ENCODE results near the gene PLEKHF1. TPM values are rescaled to one million over a fixed set of nuclear protein-coding genes. Genes with fewer than 3 reads are reported as not detected.

Gene PLEKHF1
- total and polyA plus RNA-seq, 2 experiments from 2014 or later, result 9.3 to 18.0 TPM

DNA sequence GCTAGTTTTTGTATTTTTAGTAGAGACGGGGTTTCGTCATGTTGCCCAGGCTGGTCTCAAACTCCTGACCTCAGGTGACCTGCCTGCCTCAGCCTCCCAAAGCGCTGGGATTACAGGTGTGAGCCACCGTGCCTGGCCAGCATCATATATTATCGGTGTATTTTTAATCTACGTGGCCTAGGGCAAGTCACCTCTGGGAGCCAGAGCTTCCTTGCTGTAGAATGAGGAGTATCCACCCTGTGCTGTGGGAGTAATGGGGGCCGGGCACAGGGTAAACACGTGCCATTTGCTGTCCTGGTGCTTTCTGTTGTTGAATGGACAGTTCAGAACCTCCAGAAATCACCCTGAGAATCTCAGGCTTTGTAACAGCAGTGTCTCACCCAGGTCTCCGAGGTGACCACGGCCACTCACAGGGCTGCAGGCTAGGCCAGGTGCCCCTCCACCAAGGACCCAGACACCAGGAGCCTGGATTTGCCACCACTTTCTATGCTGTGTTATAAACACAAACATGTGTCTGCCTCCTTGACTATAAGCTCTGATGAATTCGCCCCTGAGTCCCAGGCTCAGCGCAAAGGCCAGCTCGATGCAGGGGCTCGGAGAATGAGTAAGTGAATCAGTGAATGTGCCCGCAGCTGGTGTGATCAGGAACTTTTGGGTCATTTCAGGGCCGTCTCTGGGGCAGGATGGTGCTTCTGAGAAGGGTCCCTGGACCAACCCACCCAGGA lies 36.4 kb upstream of the PLEKHF1 start:
- H3K4me3 ChIP-seq, result no peak overlapping the region
- H3K9ac ChIP-seq, result no peak overlapping the region
- in situ Hi-C loops (cut with MboI), result no loop called here
- H3F3A ChIP-seq (ENCODE audit: insufficient read depth), result no peaks in the 10 kb centered on the region
- no peaks in the 10 kb centered on the region for H3K79me2 ChIP-seq (ENCODE audit: insufficient read depth)
- H3K4me2 ChIP-seq (ENCODE audit: unreplicated experiment), result no peak overlapping the region
- no peak for DNase-seq
- 80 to 83% methylated on average over 16 of the region's 16 CpGs for WGBS, 2 experiments (ENCODE audit: low coverage in 1 of 2, low lambda C conversion rate in 2 of 2, missing lambda C conversion rate in 2 of 2)
- H3K27ac ChIP-seq, result no peak overlapping the region
- no peaks in the 10 kb centered on the region for H3K9me3 ChIP-seq (ENCODE audit: low read depth)
- H3K27me3 ChIP-seq (replicated peaks; ENCODE audit: insufficient read depth), result no peaks in the 10 kb centered on the region
- H2AFZ ChIP-seq, result no peak overlapping the region
- H3K9me2 ChIP-seq (ENCODE audit: insufficient read depth), result no peaks in the 10 kb centered on the region
- no peaks in the 10 kb centered on the region for H4K20me1 ChIP-seq (ENCODE audit: insufficient read depth)
- TF ChIP-seq EZH2phosphoT487 (IDR thresholded peaks at IDR 0.05; ENCODE audit: insufficient read depth, low read depth) (no peak), EZH2 (IDR thresholded peaks at IDR 0.05; ENCODE audit: insufficient read depth, poor library complexity, severe bottlenecking) (no peak)
- no peaks in the 10 kb centered on the region for H3K4me1 ChIP-seq (ENCODE audit: insufficient read depth)
- H3K36me3 ChIP-seq (ENCODE audit: low read depth), result no peaks in the 10 kb centered on the region

DNA sequence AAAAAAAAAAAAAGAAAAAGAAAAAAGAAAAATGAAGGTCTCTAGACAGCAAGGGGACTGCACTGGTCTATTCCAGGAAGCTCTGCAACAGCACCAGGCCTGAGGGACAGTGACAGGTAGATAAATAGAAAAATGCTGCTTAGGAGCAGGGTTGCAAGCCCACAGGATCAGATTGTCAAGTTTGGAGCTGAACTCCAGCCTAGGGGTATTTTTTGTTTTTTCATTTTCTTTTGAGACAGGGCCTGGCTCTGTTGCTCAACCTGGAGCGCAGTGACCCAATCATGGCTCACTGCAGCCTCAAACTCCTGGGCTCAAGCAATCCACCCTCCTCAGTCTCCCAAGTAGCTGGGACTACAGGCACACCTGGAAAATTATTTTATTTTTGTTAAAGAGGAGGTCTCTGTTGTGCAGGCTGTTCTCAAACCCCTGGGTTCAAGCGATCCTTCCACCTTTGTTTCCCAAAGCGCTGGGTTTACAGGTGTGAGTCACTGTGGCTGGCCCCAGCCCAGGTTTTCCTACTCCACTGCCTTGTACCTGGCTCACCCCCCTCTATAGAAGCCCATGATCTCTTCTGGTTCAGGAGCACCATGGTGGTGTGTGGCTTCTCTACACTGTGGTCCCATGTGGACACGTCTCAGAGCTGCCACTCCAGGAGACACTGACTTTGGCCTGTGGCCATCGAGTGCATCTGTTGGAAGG lies 35.3 kb upstream of the PLEKHF1 start:
- Histone ChIP-seq H3K79me2 (ENCODE audit: insufficient read depth) (no peaks in the 10 kb centered on the region), H2AFZ (no peak overlapping the region), H4K20me1 (ENCODE audit: insufficient read depth) (no peaks in the 10 kb centered on the region), H3K36me3 (ENCODE audit: low read depth) (no peaks in the 10 kb centered on the region), H3K4me1 (ENCODE audit: insufficient read depth) (no peaks in the 10 kb centered on the region), H3K27me3 (replicated peaks; ENCODE audit: insufficient read depth) (no peaks in the 10 kb centered on the region), H3K4me3 (no peak overlapping the region), H3K9me2 (ENCODE audit: insufficient read depth) (no peaks in the 10 kb centered on the region), H3K9me3 (ENCODE audit: low read depth) (no peaks in the 10 kb centered on the region), H3F3A (ENCODE audit: insufficient read depth) (no peaks in the 10 kb centered on the region), H3K27ac (no peak overlapping the region), H3K9ac (no peak overlapping the region), H3K4me2 (ENCODE audit: unreplicated experiment) (no peak overlapping the region)
- TF ChIP-seq EZH2 (IDR thresholded peaks at IDR 0.05; ENCODE audit: insufficient read depth, poor library complexity, severe bottlenecking) (no peak), EZH2phosphoT487 (IDR thresholded peaks at IDR 0.05; ENCODE audit: insufficient read depth, low read depth) (no peak)
- in situ Hi-C loops (cut with MboI), result no loop called here
- DNase-seq, result no peak
- WGBS, 2 experiments (ENCODE audit: low coverage in 1 of 2, low lambda C conversion rate in 2 of 2, missing lambda C conversion rate in 2 of 2), result 80 to 83% methylated on average over 5 of the region's 5 CpGs

DNA sequence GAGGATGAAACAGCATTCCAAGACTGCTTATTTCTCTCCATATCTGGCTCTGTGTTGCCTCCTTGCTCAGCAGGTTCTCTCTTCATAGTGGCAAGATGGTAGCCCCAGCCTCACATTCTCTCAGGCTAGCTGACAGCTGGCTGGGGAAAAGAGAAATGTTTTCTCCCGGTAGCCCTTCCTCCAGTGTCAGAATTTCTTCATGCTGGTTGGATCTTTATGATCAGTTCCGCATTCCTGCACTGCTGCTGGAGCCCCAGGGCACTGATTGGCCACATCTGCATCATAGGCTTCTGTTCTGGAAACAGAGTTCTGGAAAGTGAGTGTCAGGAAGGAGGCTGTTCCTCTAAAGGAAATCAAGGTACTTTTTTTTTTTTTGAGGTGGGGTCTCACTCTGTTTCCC lies 34.6 kb upstream of the PLEKHF1 start:
- TF ChIP-seq EZH2phosphoT487 (IDR thresholded peaks at IDR 0.05; ENCODE audit: insufficient read depth, low read depth), result no peak
- no peak for TF ChIP-seq EZH2 (IDR thresholded peaks at IDR 0.05; ENCODE audit: insufficient read depth, poor library complexity, severe bottlenecking)
- Histone ChIP-seq H4K20me1 (ENCODE audit: insufficient read depth) (no peaks in the 10 kb centered on the region), H3F3A (ENCODE audit: insufficient read depth) (no peaks in the 10 kb centered on the region), H3K27ac (no peak overlapping the region), H3K4me1 (ENCODE audit: insufficient read depth) (no peaks in the 10 kb centered on the region), H3K9me2 (ENCODE audit: insufficient read depth) (no peaks in the 10 kb centered on the region), H3K27me3 (replicated peaks; ENCODE audit: insufficient read depth) (no peaks in the 10 kb centered on the region), H3K36me3 (ENCODE audit: low read depth) (no peaks in the 10 kb centered on the region), H3K4me2 (ENCODE audit: unreplicated experiment) (no peak overlapping the region), H2AFZ (no peak overlapping the region), H3K9ac (no peak overlapping the region), H3K9me3 (ENCODE audit: low read depth) (no peaks in the 10 kb centered on the region), H3K4me3 (no peak overlapping the region), H3K79me2 (ENCODE audit: insufficient read depth) (no peaks in the 10 kb centered on the region)
- 19 to 21% methylated on average over 2 of the region's 2 CpGs for WGBS, 2 experiments (ENCODE audit: low coverage in 1 of 2, low lambda C conversion rate in 2 of 2, missing lambda C conversion rate in 2 of 2)
- peak; percentile 20 for DNase-seq
- in situ Hi-C loops (cut with MboI), result no loop called here

DNA sequence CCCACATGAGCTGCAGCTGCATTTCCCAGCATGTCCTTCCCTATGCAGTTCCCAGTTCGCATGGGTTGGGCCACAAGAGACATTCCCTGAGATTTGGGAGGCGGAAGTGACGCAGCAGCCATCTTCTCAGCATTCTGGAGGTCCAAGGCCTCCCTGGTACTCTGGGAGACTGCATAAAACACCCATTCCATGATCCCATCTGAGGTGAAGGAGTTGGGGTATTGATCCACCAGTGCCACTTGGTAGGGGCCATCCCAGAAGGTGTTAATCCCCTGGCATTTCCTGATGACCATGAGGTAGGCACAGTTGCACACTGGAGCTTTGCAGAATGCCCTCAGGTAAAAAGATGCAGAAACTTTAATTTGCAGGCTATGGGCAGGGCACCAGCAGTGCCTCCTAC lies 33.8 kb upstream of the PLEKHF1 start:
- TF ChIP-seq EZH2phosphoT487 (IDR thresholded peaks at IDR 0.05; ENCODE audit: insufficient read depth, low read depth) (no peak), EZH2 (IDR thresholded peaks at IDR 0.05; ENCODE audit: insufficient read depth, poor library complexity, severe bottlenecking) (no peak)
- H3K4me1 ChIP-seq (ENCODE audit: insufficient read depth), result no peaks in the 10 kb centered on the region
- no peak overlapping the region for H3K4me2 ChIP-seq (ENCODE audit: unreplicated experiment)
- H3K36me3 ChIP-seq (ENCODE audit: low read depth), result no peaks in the 10 kb centered on the region
- no peak overlapping the region for H3K9ac ChIP-seq
- in situ Hi-C loops (cut with MboI), result no loop called here
- H4K20me1 ChIP-seq (ENCODE audit: insufficient read depth), result no peaks in the 10 kb centered on the region
- H3K27me3 ChIP-seq (replicated peaks; ENCODE audit: insufficient read depth), result no peaks in the 10 kb centered on the region
- H2AFZ ChIP-seq, result no peak overlapping the region
- no peak overlapping the region for H3K4me3 ChIP-seq
- no peaks in the 10 kb centered on the region for H3K79me2 ChIP-seq (ENCODE audit: insufficient read depth)
- H3K27ac ChIP-seq, result no peak overlapping the region
- H3K9me2 ChIP-seq (ENCODE audit: insufficient read depth), result no peaks in the 10 kb centered on the region
- 77 to 94% methylated on average over 3 of the region's 3 CpGs for WGBS, 2 experiments (ENCODE audit: low coverage in 1 of 2, low lambda C conversion rate in 2 of 2, missing lambda C conversion rate in 2 of 2)
- no peak for DNase-seq
- no peaks in the 10 kb centered on the region for H3F3A ChIP-seq (ENCODE audit: insufficient read depth)
- H3K9me3 ChIP-seq (ENCODE audit: low read depth), result no peaks in the 10 kb centered on the region

Measured in GM23248 (cell line).